Anterior cingulate cortex (tissue), 58 donors: ENCODE results near the gene SCARB1.
A peak's percentile ranks its signal among the peaks of the same experiment; 100 is the strongest.

Source experiments
- DNase-seq, 58 donors: peaks; one replicate each; lab custom pipeline; 2025; lab: John Stamatoyannopoulos, UW

SCARB1 gene

GRCh38 chr12:124739953-124740561 is 123.6 kb downstream of the SCARB1 start:
- no peak for DNase-seq

- DNase-seq: no peak
These were observed 124.8 kb downstream of the SCARB1 start for GRCh38 chr12:124738636-124739467.

- DNase-seq: no peak
These were observed 125.7 kb downstream of the SCARB1 start for GRCh38 chr12:124737772-124738635.

- DNase-seq: peak in 1 of 58 donors; percentile 13
These were observed 126.6 kb downstream of the SCARB1 start for GRCh38 chr12:124737040-124737419.

GRCh38 chr12:124736115-124737039 is 127.3 kb downstream of the SCARB1 start:
- DNase-seq: peak in 1 of 58 donors; percentile 45

GRCh38 chr12:124734224-124734788 is 129.4 kb downstream of the SCARB1 start:
- DNase-seq: peak in 11 of 58 donors; percentile 18 to 40 (median 27)

- DNase-seq: no peak
These were observed 130.6 kb downstream of the SCARB1 start for GRCh38 chr12:124733086-124733485.

- DNase-seq: no peak
These were observed 131.2 kb downstream of the SCARB1 start for GRCh38 chr12:124732275-124733075.

- DNase-seq: no peak
These were observed 131.8 kb downstream of the SCARB1 start for GRCh38 chr12:124731869-124732268.

GRCh38 chr12:124730455-124730932 is 133.2 kb downstream of the SCARB1 start:
- DNase-seq: no peak

- DNase-seq: no peak
These were observed 135.7 kb downstream of the SCARB1 start for GRCh38 chr12:124727922-124728321.

GRCh38 chr12:124727264-124727800 is 136.3 kb downstream of the SCARB1 start:
- peak in 36 of 58 donors; percentile 15 to 82 (median 46) for DNase-seq
